DMS153 treated with DMSO at 0.1 percent for 48 hours (cell line): ENCODE measurements around the gene CT83.

ENCODE experiments used
- DNase-seq: peaks from one replicate; lab custom pipeline; 2025; ENCODE audit not compliant: unreplicated experiment; lab: John Stamatoyannopoulos, UW

Gene CT83

GRCh38 chrX:116462822-116463221, at the start of gene CT83:
Gene CT83 (minus strand): TSS chrX:116462976. CDS start chrX:116462856, 120 bp downstream.
- no peak for DNase-seq

GRCh38 chrX:116499780-116500179, 37.0 kb upstream of the CT83 start:
- DNase-seq = no peak

GRCh38 chrX:116493271-116493670, 30.5 kb upstream of the CT83 start:
- DNase-seq = no peak

GRCh38 chrX:116490104-116490503, 27.3 kb upstream of the CT83 start:
- DNase-seq = peak; percentile 2

- DNase-seq = no peak
Measured at GRCh38 chrX:116480059-116480458, 17.3 kb upstream of the CT83 start.

GRCh38 chrX:116449156-116449555, 13.6 kb downstream of the CT83 start:
- no peak for DNase-seq

- no peak for DNase-seq
Measured at GRCh38 chrX:116436358-116436816, 26.4 kb downstream of the CT83 start, which contains the start of gene SLC6A14. Gene SLC6A14 (plus strand): TSS chrX:116436606. CDS start chrX:116436710, 104 bp downstream.

DNA sequence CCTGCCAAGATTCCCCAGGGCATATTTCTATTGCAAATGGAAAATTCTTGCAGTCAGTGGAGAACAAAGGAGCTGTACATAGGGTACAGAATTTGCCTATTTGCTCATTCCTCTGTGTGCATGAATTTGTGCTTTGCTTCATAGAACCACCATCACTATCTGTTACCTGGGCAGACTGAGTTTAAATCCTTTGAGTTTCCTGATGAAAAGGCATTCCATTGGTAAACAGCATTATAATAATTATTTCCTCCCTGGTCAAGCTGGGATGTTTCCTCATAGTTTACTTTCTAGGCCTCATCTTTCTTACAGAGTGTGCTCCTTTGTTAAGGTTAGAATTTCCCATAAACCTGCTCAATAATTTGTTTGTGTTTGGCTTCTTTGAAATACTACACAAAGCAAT, 27.2 kb downstream of the CT83 start:
- DNase-seq = no peak

GRCh38 chrX:116427978-116428377, 34.8 kb downstream of the CT83 start:
- DNase-seq = no peak

GRCh38 chrX:116417968-116418367, 44.8 kb downstream of the CT83 start:
- no peak for DNase-seq

DNA sequence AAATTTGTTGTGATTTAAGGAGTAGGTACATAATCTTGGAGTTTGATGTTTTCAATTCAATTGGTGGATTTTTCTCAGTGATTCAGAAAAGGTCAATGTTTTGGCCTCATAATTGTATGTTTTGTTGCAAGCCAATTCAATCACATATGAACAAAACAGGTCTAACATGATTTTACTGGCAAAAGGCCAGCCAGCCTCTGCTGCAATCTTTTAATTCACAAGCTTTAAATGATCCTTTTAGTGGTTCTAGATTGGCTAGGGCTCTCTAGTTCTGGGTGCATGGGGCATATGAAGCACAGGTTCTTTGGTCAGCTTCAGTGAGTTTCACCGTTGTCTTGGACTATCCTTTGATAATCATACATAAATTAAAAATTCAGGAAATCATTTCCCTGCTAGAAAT, 45.6 kb downstream of the CT83 start:
- no peak for DNase-seq

GRCh38 chrX:116413273-116413672, 49.5 kb downstream of the CT83 start:
- DNase-seq = no peak
